GM10266 (cell line): Measurements from ENCODE around the gene DGKK.
"Not testable (repeated sequence)": the region's sequence is repeated elsewhere in the genome, so short reads cannot be mapped to it uniquely, and the experiment has no call there.

ENCODE experiments used
- DNase-seq: peaks from one replicate; pipeline ENCODE4 v3.0.0; 2012; ENCODE audit errors: extremely low spot score
- CTCF ChIP-seq: IDR thresholded peaks from 2 replicates; pipeline ENCODE4 v1.5.1; 2012; ENCODE audit warnings: mild to moderate bottlenecking, low read depth; ENCODE audit not compliant: control insufficient read depth, insufficient read depth; ENCODE audit errors: missing control alignments

Gene DGKK

GRCh38 chrX:50381729-50382415, 88.8 kb downstream of the DGKK start:
- no peak for TF ChIP-seq CTCF

GRCh38 chrX:50375481-50376267, 95.0 kb downstream of the DGKK start:
- DNase-seq: no peak
- no peak for TF ChIP-seq CTCF

More at GRCh38 chrX:50381729-50382415, 88.8 kb downstream of the DGKK start:
- DNase-seq: no peak

- TF ChIP-seq CTCF: no peak
- DNase-seq: no peak
These were observed 97.7 kb downstream of the DGKK start for GRCh38 chrX:50372966-50373365.

DNA sequence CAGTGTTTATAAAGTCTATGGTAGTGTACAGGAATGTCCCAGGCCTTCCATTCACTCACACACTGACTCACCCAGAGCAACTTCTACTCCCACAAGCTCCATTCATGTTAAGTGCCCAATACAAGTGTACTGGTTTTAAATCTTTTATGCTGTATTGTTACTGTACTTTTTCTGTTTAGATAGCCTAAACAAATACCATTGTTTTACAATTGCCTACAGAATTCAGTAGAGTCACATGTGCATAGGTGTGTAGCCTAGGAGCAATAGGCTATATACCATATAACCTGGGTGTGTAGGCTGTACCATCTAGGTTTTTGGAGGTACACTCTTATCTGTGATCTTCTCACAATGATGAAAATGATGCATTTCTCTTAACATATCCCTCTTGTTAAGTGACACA, 126.7 kb downstream of the DGKK start:
- no peak for TF ChIP-seq CTCF
- no peak for DNase-seq

DNA sequence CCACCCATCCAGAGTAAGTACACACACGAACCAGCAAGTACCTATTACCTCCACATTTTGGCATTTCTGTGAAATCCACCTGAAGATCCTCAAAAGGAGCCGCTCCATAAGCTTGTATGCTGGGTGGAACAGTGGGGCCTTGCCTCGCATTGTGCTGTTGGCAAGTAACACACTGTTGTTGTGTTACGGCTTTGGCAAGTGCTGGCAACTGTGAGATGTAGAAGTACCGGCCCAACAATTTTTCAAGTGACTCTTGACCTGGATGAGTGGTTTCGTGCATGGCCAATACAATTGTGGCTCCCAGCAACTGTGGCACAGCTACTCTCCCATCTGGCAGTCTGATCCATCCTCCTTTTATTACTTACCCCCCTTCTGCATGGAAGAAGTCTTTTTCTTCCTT, 137.3 kb downstream of the DGKK start:
- TF ChIP-seq CTCF: no peak
- no peak for DNase-seq

GRCh38 chrX:50332668-50333067, 138.0 kb downstream of the DGKK start:
- DNase-seq: not testable (repeated sequence)

DNA sequence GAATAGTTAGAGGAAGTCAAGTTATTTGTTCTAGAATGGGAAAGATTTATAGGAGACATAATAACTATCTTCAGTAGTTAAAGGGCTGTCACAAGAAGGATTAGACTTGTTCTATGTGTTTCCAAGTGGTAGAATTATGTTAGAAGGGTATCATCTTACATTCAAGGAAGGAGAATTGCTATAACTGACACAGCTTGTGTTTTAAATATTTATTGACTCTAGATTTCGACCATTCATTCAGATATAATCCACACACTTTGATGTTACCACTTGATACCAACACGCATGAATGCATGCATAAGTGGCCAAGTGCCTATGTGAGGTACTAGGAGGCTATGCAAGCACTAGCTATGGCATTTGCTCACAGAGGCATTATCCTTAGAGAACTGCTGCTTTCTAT, 143.4 kb downstream of the DGKK start:
- TF ChIP-seq CTCF: no peak
- DNase-seq: no peak
